Activated CD4-positive, alpha-beta T cell treated with anti-CD3 and anti-CD28 coated beads, Interleukin-2, amount 50 U/mL, for 24 hours (primary cell): Measurements from ENCODE around the gene PACSIN3.
A peak's percentile ranks its signal among the peaks of the same experiment; 100 is the strongest.

Source experiments
- DNase-seq, 2 donors: peaks; one replicate each; pipeline ENCODE4 v3.0.0-alpha.2; 2020; ENCODE audit warnings: low read depth in 1 of 2, low spot score in 1 of 2

PACSIN3 gene

GRCh38 chr11:47154616-47155570 lies 31.3 kb downstream of the PACSIN3 start:
- DNase-seq = no peak

- DNase-seq = peak in 1 of 2 donors; percentile 26
Measured at GRCh38 chr11:47152953-47153950, 33.0 kb downstream of the PACSIN3 start.

- DNase-seq = no peak
Measured at GRCh38 chr11:47152126-47152952, 33.9 kb downstream of the PACSIN3 start.

GRCh38 chr11:47149782-47150181 lies 36.5 kb downstream of the PACSIN3 start:
- no peak for DNase-seq

GRCh38 chr11:47148903-47149531 lies 37.2 kb downstream of the PACSIN3 start:
- no peak for DNase-seq

- DNase-seq = no peak
Measured at GRCh38 chr11:47148270-47148669, 38.0 kb downstream of the PACSIN3 start.

GRCh38 chr11:47147681-47148080 lies 38.6 kb downstream of the PACSIN3 start:
- DNase-seq = no peak

- DNase-seq = no peak
Measured at GRCh38 chr11:47147250-47147649, 39.0 kb downstream of the PACSIN3 start.

- no peak for DNase-seq
Measured at GRCh38 chr11:47144541-47144940, 41.7 kb downstream of the PACSIN3 start.

- no peak for DNase-seq
Measured at GRCh38 chr11:47143322-47143721, 42.9 kb downstream of the PACSIN3 start.

GRCh38 chr11:47139878-47140277 lies 46.4 kb downstream of the PACSIN3 start:
- no peak for DNase-seq

GRCh38 chr11:47137476-47137875 lies 48.8 kb downstream of the PACSIN3 start:
- no peak for DNase-seq

- DNase-seq = no peak
Measured at GRCh38 chr11:47136921-47137320, 49.3 kb downstream of the PACSIN3 start.

- no peak for DNase-seq
Measured at GRCh38 chr11:47136327-47136726, 49.9 kb downstream of the PACSIN3 start.

- DNase-seq = no peak
Measured at GRCh38 chr11:47132981-47133380, 53.3 kb downstream of the PACSIN3 start.

GRCh38 chr11:47132490-47132889 lies 53.7 kb downstream of the PACSIN3 start:
- no peak for DNase-seq

- DNase-seq = no peak
Measured at GRCh38 chr11:47131136-47131535, 55.1 kb downstream of the PACSIN3 start.

GRCh38 chr11:47130543-47130942 lies 55.7 kb downstream of the PACSIN3 start:
- DNase-seq = no peak
